Inflammatory macrophage (primary cell): ENCODE measurements around the gene PNKD.
A peak's percentile ranks its signal among the peaks of the same experiment; 100 is the strongest.

Experiments
- DNase-seq, 2 donors: peaks; one replicate each; pipeline ENCODE4 v3.0.0-alpha.2; 2020 to 2022
- total RNA-seq, 18 experiments: gene quantifications; one replicate each; lab custom pipeline; 2026; ENCODE audit warnings: mixed read lengths in 6 of 18, inconsistent platforms in 2 of 18; lab: John Stamatoyannopoulos, UW

The PNKD gene
- total RNA-seq = 44.8 to 114 (median 62.9) reads per million in 18 experiments

DNA sequence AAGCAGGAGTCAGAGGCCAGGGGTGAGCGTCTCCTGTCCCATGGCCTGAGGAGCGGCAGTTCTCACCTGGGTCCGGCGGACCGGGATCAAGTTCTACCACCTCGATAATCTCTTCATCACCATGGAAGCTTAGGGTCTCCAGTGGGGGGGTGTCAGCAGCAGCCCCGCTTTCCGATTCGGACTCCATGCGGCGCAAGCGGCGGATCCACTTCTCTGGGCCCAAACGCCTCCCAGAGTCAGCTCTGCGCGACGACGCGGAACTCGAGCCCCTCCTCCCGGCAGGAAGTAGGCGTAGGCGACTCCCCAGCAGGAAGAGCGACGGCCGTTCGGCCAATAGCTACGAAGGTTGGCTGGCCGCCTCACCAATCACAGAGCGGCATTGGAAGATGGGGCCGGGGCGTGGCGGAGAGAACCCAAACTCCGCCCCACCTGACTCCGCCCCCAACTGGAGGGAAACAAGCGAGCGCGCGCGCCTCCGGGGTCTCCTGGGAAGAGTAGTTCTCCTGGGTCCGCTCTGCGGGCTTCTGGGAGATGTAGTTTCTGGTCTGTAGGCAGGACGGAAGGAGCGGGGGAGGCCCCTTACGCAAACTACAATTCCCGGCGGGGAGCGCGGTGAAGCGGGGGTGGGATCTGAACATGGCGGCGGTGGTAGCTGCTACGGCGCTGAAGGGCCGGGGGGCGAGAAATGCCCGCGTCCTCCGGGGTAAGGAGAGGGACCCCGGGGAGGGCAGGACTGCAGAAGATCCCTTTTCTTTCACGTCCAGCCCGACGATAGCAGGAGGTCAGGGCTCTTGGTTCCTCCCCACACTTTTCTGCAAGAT, at the start of gene PNKD, which contains the start of gene AAMP:
Gene PNKD (plus strand): TSS at position 620 of the 821 bp plus-strand sequence. CDS start 17 bp downstream, at position 637.
Gene AAMP (minus strand): TSS at position 238 of the 821 bp plus-strand sequence. CDS start 51 bp downstream, at position 187.
- DNase-seq = peak; percentile 100

GRCh38 chr2:218221000-218221399, 49.3 kb upstream of the PNKD start:
- DNase-seq = peak; percentile 36 to 46

DNA sequence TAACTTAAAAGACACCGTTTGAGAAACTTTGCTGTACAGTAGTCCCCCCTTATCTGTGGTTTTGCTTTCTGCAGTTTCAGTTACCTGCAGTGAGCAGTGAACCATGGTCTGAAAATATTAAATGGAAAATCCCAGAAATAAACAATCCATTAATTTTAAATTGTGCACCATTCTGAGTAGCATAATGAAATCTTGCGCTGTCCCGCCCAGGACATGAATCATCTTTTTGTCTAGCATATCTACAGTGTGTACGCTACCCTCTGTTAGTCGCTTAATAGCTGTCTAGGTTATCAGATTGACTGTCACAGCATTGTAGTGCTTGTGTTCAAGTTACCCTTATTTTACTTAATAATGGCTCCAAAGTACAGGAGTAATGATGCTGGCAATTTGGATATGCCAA, 47.3 kb upstream of the PNKD start:
- DNase-seq = no peak

DNA sequence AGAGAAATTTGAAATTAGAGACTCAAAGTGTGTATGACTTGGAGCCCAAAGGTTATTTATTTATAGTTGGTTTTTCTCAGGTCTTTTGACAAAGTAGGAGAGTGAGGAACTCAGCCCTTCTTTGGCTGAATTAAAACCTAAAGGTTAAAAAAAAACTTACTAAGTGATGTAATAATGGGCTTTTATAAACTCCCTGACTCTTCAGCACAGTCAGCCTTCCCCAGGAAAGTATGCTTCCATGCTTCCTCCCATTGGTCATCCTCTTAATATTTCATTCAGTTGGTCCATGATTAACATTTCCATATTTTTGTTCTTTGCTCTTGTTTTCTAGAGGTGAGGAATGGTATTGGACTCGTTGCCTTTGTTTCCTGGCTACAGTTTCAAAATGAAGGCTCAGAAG, 46.1 kb upstream of the PNKD start:
- DNase-seq = no peak

DNA sequence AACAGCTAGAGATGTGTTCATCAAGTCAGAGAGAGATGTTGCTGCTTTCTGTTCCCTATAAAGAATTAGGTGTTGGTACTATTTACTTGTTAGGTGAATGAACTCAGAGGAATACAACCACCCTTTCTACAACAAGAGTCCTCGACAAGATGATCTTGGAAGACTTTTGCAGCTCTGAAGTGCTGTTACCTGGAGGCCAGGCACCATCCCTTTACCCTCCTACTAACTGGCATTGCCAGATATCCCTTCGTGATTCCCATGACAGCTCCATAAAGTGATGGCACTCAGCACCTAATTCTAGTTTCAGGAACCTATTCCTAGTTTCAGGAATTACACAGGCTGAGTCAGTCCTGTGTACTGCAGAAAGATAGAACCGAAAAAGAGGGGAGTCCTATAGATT, 43.4 kb upstream of the PNKD start:
- no peak for DNase-seq

GRCh38 chr2:218228366-218229090, 41.8 kb upstream of the PNKD start:
- peak; percentile 49 to 62 for DNase-seq

DNA sequence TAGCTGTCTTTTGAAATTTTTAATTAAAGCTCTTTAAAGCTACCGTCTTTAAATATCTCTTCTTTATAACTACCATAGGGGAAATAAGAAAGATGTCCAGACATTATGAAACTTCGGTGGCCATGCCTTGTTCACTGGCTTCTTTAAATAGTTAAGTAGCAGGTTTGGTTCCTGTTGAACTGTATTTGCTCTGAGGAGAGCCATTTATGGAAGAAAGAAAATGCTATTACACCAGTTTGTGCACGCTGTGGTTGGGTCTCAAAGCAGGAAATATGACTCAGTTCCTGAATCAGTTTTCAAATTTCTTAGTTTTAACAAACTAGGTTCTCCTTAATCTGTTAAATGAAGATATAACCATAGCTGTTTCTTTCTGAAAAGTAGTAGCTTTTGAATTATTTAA, 41.1 kb upstream of the PNKD start:
- peak; percentile 89 to 95 for DNase-seq

GRCh38 chr2:218229851-218230250, 40.5 kb upstream of the PNKD start:
- DNase-seq = no peak

- DNase-seq = peak; percentile 65
These were observed 39.4 kb upstream of the PNKD start for GRCh38 chr2:218230882-218231281.

GRCh38 chr2:218233543-218233942, 36.8 kb upstream of the PNKD start:
- no peak for DNase-seq

DNA sequence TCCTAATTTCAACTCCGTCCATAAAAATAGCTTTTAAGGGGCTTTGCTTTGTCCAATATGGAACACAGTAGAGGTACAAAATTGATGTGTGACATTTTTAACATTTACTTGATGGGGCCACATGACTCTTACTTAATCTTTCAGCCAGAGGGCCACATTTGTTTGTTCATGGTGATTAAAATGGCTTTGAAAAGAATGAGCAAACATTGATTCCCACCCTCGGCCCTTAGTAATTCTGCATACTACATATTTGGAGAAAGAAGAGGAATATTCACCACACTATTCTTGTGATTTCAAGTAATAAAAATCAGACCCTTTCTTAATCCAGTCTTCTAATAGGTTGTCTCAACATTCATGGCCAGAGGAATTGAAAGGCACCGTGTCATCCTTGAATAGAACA, 35.8 kb upstream of the PNKD start:
- DNase-seq = no peak

- DNase-seq = no peak
These were observed 35.3 kb upstream of the PNKD start for GRCh38 chr2:218235017-218235416.

GRCh38 chr2:218236829-218237228, 33.5 kb upstream of the PNKD start:
- DNase-seq = no peak

DNA sequence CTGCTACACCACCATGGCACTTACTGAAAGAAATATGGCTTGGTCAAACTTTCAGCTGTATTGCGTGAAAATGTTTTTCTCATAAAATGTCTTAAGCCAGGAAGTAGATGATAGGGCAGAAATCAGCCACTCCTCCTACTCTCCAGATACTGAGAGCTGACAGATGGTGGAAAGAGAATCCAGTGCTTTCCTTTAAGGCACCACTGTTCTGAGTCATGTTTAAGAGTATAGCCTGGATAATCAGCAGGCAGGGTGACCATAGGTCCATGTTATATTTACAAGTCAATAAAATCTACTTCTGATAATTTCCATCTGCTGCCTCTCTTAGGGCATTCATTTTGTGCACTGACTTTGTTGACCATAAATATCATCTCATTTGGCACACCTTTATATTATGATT, 31.4 kb upstream of the PNKD start:
- no peak for DNase-seq

DNA sequence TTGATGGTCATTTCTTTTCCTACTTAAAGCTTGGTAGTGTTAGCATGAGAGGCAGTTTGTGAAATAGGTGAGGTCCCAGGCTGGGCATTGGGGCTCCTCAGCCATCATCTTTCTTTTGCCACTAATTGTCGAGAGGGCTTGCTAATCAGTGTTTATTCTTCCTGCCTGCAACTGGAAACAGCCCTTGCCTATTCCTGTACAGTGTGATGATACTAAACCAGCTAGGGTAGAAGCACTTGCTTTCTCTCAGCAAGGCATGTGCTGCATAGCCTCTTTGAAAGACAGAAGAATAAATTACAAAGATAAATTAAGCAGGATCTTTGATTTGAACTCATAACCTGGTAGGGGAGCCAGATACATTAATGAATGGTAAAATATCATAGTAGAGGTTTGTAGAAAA, 26.1 kb upstream of the PNKD start:
- no peak for DNase-seq

DNA sequence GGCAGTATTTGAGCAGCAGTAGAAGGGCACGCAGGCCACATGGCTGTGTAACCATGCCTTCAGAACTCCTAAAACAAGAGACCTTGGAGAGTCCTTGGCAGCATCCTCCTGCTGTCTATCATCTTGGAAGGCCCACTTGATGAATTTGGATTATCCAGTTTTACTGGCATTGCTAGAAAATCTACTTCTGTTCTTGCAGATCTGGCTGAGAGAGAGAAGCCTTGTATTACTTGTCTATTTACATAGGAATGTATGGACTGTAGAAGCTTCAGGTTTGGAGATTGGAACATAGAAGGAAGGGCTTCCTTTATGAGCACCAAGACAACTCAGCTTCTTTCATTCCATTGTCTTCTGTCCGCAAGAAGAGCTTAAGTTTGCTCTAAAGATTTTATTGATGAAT, 25.7 kb upstream of the PNKD start:
- no peak for DNase-seq

DNA sequence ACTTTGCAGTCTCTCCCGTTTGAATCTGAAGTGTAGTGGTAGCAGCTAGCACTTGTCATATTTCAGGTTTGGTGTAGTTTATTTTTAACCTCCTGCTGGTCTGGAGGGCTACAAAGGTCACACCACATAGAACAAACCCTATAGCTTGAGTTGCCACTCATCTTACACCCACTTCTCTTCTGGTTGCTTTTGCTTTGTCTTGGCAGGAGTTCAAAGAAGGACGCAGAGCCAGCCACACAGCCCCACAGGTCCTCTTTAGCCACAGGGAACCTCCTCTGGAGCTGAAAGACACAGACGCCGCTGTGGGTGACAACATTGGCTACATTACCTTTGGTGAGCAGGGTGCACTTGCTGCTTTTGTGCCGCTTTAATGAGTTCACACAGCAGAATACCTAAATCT, 25.1 kb upstream of the PNKD start:
- no peak for DNase-seq

GRCh38 chr2:218249691-218250090, 20.6 kb upstream of the PNKD start:
- no peak for DNase-seq

GRCh38 chr2:218252509-218253231, 17.6 kb upstream of the PNKD start:
- peak; percentile 67 to 78 for DNase-seq

- no peak for DNase-seq
These were observed 17.1 kb upstream of the PNKD start for GRCh38 chr2:218253232-218253625.

DNA sequence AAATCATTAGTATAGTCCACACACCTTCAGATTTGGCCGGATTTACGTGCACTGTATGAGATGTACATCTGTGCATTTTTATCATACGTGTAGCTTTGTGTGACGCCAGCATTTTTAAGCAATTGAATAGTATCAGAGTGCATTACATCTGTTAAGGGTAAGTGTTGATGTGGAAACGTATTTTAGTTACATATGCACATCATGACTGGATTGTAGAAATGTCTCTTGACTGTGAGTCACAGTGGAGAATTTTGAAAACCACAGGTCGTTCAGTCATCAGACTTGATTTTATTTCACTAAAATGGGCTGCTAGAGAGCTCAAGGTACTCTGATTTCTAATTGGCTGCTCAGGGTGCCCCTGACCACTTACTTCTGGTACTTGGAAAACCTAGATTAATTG, 14.9 kb upstream of the PNKD start:
- peak; percentile 77 for DNase-seq

DNA sequence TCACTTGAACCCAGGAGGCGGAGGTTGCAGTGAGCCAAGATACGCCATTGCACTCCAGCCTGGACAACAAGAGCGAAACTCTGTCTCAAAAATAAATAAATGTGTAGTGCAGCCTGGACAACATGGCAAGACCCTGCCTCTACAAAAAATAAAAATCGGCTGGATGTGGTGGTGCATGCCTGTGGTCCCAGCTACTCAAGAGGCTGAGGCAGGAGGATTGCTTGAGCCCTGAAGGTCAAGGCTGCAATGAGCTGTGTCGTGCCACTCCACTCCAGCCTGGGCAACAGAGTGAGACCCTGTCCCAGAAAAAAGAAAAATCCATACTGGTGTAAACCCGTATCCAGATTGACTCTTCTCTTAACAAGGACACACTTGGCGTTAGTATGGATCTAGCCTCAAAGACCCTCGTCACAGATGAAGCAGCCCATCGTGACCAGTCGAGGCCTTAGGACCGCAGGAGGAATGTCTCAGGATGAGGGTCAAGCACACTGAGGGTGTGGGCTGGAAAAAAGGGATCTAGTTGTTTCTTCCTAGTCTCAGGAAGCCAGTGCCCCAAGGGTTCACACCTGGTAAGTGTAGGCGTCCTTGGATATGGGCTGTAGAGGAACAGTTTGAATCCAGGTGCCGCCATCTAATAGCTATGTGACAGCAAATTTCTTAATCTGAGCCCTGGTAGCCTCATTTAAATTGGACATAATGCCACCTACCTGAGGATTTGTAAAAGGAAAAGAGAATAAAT, 13.5 kb upstream of the PNKD start:
- no peak for DNase-seq
